Measurements from ENCODE around the gene WDR37.
"Not testable (repeated sequence)": the region's sequence is repeated elsewhere in the genome, so short reads cannot be mapped to it uniquely, and the experiment has no call there.

WDR37 gene

DNA sequence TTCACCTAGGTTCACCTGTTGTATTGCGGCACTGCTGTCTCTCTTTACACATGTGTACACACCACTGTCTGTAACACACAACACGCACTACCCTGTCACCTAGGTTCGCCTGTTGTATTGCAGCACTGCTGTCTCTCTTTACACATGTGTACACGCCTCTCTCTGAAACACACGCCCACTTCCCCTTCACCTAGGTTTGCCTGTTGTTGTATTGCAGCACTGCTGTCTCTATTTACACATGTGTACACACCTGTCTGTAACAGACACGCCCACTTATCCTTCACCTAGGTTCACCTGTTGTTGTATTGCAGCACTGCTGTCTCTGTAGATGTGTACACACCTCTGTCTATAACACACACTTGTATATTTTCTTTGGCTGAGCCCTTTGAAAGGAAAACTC lies 51.5 kb downstream of the WDR37 start:
- DNase-seq (ENCODE audit: low spot score), result no peak

DNA sequence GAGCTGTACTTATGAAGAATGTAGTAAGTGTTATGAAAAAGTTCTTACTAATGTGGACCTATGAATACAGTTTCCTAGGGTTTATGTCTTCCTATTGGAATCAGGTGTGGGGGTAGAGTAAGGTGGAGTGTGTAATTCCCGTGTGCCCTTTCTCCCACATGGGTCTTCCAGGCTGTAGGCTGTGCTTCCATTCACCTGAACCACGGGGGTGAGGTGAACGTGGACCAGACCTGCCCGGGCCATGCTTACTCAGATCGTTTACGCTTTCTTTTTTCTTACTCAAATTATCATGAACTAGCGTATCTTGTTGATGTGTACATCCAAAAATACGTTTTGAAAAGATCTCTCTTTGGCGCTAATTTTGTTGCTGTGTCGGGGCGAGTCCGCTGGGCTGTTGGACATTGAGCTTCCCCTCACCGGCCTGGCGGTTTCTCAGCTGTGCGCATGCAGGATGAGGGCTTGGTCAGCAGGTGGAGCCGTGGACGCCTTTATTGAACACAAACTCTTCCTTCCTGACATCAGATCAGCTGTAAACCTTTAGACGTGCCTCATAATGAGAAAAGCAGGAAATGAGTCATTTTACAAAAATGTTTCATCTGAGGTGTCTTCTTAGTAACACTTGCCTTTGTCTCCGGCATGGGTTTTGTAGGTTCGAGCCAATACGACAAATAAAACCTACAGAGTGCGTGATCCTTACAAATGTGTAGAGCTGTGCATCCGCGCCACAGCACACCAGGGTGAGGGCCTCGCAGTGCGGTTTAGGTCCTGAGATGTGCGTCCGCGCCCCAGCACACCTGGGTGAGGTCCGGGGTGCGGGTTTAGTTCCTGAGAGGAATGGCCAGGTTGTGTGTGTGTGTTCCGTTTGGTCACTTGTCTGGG lies 53.8 kb downstream of the WDR37 start:
- peak; percentile 77 for DNase-seq (ENCODE audit: low spot score)

DNA sequence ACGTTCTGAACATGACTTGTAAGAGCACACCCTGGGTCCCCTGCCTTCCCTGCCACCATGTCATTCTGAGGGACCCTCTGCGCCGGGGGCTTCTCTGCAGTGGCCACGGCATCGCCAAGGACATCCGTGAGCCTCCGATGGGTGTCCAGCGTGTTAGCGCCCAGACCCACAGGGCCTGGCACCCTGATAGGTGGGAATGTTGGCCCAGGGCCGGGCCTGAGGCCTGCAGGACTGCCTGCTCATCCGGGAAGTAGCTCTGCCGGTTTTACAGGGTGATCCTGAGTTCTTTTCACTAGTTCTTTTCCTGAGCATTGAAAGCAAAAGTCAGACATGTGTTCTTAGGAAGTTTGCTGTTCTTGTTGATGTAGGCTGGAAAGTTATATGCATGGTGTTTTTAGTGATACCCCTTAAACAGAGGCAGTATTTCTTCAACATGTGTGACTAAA lies 54.5 kb downstream of the WDR37 start:
- no peak for DNase-seq (ENCODE audit: low spot score)

DNA sequence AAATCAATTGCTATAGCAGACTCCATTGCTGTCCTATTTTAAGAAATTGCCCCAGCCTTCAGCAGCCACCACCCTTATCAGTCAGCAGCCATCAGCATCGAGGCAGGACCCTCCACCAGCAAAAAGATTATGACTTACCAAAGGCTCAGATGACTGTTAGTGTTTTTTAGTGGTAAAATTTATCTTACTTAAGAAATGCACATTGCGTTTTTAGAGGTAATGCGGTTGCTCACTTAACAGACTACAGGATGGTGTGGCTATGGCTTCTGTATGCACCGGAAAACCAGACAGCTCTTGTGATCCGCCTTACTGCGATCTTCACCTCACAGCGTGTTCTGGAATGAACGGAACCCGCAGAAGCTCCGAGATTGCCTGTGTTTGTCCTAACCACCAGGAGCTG lies 58.1 kb downstream of the WDR37 start:
- DNase-seq (ENCODE audit: low spot score), result no peak

DNA sequence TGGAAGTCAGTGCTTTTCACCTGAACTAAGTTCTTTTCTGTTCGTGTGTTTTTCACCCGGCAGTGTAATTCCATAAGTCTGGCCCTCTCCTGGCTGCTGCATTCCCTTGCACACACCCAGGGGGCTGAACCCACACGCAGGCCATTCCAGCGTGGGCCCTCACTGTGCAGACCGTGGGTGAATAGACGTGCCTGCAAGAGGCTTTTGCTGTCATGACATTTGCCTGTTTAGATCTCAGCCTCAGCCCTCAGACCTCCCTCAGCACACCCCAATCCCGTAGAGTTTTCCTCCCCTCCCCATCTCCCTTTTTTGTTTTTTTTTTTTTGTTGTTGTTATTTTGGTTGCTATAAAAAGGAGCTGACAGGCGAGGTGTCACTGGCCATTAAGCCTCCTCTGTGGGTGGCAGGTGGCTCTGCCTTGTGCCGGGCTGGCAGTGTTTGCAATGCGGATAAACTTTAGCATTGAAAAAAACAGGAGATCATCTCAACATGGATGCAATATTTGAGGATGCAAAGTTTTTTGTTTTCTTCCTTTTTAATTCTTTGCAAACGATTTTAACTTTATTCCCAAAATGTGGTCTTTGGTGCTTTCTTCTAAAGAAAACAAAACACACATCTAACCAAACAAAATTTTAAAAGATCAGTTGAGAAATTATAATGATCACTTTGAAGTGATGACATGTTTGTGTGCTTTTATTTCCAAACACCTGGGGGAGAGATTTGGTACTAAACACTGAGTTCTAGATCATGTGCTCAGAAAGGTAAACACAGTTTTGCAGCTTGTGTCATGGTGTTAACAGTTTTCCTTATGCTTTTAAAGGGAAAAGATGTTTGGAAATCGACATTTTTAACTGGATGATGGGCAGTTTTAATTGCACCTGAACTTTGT lies 58.8 kb downstream of the WDR37 start:
- DNase-seq (ENCODE audit: low spot score), result no peak

DNA sequence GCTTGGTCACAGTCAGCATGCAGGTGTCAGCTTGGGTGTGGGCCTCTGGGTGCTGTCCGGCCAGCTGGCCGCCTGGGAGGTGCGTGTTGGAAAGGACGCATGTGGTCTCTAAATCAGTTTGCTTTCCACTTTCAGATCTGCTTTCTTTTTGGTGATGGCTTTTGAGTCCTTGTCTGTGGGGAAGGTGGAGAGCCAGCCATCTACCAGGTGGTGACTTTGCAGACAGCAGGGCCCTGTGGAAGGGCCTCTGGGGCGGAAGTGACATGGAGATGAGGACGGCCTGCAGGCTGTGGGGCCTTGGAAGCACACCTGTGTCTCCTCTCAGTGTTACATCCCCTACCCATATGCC lies 59.4 kb downstream of the WDR37 start:
- no peak for DNase-seq (ENCODE audit: low spot score)

DNA sequence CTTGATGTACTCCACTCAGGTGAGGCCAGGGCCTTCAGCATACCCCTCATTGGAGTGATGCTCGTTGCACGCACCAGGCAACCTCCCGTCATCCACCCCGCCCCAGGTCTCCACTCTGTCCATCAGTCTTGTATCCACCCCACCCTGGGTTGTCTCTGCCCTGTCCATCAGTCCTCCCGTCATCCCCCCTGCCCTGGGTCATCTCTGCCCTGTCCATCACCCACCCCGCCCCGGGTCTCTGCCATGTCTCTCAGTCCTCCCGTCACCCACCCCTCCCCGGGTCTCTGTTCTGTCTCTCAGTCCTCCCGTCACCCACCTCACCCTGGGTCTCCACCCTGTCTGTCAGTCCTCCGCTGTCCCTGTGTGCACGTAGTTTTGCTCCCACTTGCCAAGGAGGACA lies 59.9 kb downstream of the WDR37 start:
- DNase-seq (ENCODE audit: low spot score), result no peak

DNA sequence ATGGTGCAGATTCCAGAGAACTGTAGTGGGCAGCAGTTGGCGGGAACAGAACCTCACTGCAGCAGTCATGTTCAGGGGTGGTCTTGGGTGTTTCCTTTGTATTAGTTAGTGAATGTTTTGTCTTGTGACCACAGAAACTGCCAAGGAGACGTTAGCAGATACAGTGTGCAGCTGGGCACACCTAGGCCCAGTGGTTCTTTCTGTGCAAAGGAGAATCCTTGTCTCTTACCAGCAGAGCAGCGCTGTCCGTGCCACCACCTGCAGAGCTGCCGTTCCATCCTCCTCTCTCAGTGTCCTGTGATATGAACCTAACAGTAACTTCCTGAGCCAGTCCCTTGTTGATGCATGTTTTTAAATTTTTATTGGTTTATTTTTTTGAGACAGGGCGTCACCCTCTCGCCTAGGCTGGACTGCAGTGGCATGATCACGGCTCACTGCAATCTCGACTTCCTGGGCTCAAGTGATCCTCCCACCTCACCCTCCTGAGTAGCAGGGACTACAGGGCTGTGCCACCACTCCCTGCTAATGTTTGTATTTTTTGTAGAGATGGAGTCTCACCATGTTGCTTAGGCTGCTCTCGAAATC lies 60.6 kb downstream of the WDR37 start:
- no peak for DNase-seq (ENCODE audit: low spot score)

DNA sequence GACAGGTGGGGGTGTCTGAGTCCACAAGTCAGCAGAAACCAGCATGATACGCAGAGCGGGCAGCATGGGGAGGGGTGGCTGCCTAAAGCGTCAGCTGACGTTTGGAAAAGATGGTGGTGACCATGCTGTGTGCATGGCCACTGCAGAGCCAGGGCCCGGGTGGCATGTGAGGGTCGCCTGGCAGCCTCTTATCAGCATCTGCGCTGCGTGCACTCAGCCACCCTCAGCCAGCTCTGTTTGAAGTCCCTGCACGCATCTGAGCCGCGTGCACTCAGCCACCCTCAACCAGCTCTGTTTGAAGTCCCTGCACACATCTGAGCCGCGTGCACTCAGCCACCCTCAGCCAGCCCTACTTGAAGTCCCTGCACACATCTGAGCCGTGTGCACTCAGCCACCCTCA lies 61.5 kb downstream of the WDR37 start:
- no peak for DNase-seq (ENCODE audit: low spot score)

DNA sequence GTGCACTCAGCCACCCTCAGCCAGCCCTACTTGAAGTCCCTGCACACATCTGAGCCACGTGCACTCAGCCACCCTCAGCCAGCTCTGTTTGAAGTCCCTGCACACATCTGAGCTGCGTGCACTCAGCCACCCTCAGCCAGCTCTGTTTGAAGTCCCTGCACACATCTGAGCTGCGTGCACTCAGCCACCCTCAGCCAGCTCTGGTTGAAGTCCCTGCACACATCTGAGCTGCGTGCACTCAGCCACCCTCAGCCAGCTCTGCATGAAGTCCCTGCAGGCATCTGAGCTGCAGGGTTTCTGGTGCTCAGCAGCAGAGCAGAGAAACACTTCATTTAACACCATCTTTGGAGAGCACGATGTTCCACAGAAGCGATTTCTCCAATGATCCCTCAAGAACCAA lies 62.1 kb downstream of the WDR37 start:
- not testable (repeated sequence) for DNase-seq (ENCODE audit: low spot score)

DNA sequence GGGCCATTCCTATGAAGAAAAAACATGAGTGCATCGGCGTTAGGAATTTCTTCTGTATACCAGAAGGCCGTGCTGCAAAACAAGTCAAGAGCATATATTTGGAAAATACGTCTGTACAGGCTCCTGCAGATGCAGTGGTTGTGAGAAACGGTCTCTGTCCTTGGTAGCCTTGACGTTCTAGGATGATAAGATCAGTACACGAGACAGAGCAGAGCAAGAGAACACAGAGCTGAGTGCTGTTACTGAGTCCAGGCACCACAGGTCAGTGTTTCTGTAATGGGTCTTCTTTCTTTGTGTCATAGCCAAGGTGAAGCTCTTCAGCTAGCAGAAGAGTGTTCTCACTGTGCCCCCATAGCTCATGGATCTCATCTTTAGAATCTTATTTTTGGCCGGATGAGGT lies 62.8 kb downstream of the WDR37 start:
- DNase-seq (ENCODE audit: low spot score), result no peak

DNA sequence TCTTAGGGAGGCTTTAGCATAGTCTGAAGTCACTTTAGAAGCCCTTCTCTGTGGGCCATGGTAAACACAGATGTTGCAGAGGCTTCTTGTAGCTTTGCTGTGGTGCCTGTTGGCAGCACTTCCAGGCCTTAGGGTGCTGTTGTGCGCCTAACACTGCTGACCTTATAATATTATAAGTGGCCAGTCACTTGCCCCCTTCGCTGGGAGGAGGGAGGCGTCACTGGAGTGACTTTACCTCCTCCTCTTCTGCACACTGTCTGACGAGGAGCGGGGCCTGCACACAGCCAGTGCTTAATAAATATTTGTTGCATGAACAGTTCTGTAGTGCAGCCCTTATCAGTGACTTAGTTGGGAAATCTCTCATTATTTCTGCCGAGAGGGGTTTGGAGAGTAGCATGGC lies 63.3 kb downstream of the WDR37 start:
- no peak for DNase-seq (ENCODE audit: low spot score)

DNA sequence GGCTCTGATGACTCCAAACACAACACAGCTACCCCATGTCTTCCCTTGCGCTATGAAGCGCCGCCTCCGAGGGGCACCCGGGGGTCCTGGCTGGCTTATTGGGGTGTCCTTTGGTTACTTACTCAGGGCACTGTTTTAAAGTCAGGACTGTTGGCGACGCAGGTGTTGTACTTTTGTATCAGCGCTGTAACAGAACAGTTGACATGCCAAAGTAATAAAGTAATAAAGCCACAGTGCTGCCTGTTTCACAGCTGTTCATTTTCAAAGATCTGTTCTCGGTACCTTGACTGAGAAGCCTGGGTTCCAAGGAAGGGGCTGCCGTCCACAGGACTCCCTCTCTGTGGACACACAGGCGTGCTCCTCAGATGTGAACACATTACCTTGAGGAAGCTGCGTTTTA lies 64.1 kb downstream of the WDR37 start:
- DNase-seq (ENCODE audit: low spot score), result no peak

DNA sequence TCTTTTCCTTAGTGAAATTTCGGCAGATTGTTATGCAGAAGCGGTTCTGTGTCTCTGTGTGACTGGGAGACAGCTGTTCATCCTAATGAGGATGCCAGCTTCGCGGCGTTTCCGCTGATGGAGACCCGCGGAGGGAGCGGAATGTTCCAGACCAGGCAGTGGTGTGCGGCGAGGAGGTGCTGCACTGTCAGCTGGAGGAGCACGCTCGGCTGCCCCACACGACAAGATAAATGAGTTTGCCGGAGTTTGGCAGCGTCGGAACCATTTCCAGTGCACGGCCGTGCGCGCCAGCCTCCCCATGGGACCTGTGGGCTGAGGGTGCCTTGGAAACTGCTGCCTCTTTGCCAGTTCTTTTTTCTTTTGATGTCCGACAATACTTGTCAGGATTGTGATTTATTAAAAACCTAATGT lies 64.6 kb downstream of the WDR37 start:
- DNase-seq (ENCODE audit: low spot score), result no peak

DNA sequence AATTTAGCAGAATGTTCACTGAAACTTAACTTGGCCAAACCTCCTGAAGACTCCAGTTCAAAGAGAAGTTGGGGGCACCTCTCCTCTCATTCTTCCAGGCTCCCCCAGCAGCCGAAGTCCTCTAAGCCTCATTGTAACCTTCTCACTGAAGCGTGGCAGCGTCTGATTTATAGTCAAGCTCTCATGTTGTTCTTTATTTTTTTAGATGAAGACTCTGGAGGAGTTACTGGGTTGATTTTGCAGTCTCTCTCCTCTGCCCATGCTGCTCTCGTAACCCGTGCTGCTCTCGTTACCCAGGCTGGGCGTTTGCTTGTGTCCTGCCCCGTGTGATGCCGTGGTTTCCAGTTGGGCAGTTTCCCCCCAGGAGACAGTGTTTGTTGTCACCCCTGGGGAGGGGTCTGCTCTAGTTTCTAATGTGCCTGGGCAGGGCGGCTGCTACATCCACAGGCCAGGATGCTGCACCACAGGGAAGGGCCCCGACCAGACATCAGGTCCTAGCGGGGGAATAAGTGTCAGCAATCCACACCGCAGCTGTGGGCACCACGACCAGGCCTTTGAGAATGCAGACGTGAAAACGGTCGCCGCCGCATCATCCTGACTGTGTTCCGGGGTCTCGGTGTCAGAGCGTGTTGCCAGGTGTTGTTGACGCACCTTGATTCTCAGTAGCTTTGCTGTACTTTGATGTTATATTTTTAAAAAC lies 65.2 kb downstream of the WDR37 start:
- DNase-seq (ENCODE audit: low spot score), result no peak

DNA sequence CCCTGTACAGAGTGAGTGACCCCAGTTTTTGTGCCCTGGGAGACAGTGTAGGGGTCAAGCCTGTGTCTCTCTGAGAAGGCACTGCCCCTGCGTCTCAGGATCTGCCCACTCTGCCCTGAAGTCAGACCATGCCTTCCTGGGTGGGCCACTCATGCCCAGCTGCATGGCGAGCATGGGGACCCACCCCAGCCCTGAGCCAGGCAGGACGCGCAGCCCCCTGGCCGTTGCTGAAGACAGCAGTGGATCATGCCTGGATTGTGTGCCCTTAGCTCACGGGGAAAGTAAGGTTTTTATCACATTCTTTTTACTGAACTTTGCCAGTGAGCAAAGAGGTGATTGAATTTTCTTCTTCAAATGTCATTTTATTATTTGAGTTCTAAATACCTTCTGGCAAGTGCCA lies 66.2 kb downstream of the WDR37 start:
- no peak for DNase-seq (ENCODE audit: low spot score)

DNA sequence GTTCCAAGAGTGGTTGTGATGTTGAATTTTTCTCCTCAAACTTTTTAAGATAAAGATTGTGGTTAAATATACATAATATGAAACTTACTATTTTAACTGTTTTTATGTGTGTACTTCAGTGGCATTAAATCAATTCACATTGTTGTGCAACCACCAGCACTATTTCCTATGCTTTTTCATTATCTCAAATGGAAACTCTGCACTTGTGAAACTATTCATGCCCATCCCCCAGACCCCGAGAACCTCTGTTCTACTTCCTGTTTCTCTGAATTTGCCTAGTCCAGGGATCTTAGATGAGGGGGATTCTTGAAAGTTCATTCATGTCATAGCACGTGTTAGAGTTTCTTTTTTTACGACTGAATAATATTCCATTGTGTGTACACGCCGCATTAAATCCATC lies 67.0 kb downstream of the WDR37 start:
- no peak for DNase-seq (ENCODE audit: low spot score)

DNA sequence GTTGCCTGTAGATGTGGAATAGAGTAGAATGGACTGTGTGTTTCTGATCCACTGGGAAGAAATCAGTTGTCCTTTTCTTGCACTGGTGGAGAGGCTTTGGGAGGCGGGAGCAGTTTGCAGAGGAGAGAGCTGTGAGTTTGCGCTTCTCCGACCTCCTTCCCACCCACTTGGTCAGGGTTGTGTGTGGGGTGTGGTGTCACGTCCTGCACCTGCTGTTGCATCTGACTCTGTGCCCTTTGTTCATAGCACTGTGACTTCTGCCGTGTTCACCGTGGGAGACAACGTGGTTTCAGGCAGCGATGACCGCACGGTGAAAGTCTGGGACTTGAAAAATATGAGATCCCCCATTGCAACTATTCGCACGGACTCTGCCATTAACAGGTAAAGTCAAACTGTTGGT lies 67.8 kb downstream of the WDR37 start:
- no peak for DNase-seq (ENCODE audit: low spot score)

DNA sequence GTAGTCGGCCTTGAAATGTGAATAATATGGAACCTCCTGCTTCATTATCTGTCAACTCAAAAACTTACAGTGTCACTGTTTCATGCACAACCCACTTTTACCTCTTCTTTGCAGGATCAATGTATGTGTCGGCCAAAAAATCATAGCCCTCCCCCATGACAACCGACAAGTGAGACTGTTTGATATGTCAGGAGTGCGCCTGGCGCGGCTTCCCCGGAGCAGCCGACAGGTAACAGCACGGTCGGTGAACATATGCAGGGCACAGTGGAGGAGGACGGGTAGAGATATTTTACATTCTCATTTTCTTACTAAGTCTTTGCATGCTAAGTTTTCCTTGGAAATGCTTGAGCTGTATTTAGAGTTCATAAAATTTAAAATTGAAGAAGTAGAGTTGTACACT lies 68.6 kb downstream of the WDR37 start:
- DNase-seq (ENCODE audit: low spot score), result no peak

DNA sequence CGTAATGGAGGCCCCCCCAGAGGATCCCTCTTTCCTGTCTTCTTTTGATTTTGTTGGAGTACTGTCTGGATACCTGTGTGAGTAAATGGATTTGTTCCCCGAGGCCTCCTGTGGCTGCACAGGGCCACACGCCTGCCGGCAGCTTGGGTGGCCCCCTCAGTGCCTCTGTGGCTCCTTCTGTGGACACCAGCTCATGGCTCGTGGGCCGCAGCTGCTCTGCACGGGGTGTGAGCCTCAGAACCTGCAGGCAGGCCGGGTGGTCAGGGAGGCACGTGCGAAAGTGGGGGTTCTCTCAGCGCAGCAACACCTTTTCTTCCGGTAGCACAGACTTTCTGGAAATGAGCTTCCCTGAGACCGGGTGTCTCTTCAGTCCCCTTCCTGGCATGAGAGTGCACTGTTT lies 70.3 kb downstream of the WDR37 start:
- DNase-seq (ENCODE audit: low spot score), result no peak

DNA sequence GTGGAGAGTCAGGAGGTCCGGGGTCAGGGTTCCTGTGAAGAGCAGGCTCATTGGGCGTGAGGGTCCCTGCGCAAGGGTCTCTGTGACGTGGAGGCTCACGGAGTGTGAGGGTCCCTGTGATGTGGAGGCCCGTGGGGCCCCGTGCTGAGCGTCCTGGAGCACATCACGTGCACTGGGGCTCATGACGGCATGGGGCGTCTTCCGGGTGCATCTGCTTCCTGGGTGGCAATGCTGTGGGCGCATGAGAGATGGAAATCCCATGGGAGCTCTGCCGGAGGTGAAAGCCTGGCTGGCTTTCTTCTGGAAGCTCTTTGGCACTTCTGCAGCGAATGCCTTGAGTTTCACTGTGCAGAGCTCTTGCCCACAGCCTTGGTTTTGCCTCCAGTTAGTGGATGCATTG lies 71.4 kb downstream of the WDR37 start:
- DNase-seq (ENCODE audit: low spot score), result no peak

DNA sequence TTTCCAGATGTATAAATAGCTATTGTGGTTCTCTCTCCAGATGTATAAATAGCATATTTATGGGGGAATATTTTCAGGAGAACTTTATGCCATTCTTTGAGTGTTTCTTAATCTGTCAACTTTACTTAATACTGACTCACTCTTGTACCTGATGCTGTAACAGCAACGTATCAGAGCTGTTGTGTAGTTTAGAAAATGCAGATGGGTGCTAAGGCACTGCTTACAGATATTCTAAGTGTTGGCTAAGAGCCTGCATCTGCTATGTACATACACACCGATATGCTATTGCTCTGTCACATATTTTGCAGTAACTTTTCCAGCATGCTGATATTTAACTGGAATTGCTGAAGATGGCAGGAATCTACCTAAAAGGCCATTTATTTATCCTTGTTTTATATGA lies 71.9 kb downstream of the WDR37 start:
- no peak for DNase-seq (ENCODE audit: low spot score)

Measured in AG08396 (cell line).